Measurements from ENCODE around the gene EEF2KMT. TPM values are rescaled to one million over a fixed set of nuclear protein-coding genes. Genes with fewer than 3 reads are reported as not detected.
A peak's percentile ranks its signal among the peaks of the same experiment; 100 is the strongest.

Gene EEF2KMT
- total and polyA plus RNA-seq, 4 donors, result 4.2 to 11.4 (median 7.3) TPM

- H3K4me1 ChIP-seq (ENCODE audit: control insufficient read depth in 4 of 4, insufficient read depth in 4 of 4, low read length in 3 of 4), result no peaks in the 10 kb centered on the region
- no peak overlapping the region for H3K9ac ChIP-seq (ENCODE audit: low read depth in 1 of 2, low read length in 2 of 2)
- no peaks in the 10 kb centered on the region for H3K36me3 ChIP-seq (ENCODE audit: control insufficient read depth in 4 of 4, insufficient read depth in 3 of 4, low read depth in 1 of 4, low read length in 3 of 4)
- H3K4me3 ChIP-seq (ENCODE audit: low read depth in 1 of 3, low read length in 3 of 3), result no peak overlapping the region
- peak; percentile 58 for DNase-seq (ENCODE audit: low spot score)
- no peaks in the 10 kb centered on the region for H3K9me3 ChIP-seq (ENCODE audit: control insufficient read depth in 4 of 4, low read length in 3 of 4)
- 34% methylated on average over 11 of the region's 11 CpGs for WGBS
- TF ChIP-seq CTCF (IDR thresholded peaks at IDR 0.05; ENCODE audit: low read depth, low read length, missing input control) (peak; percentile 13), RAD21 (IDR thresholded peaks at IDR 0.05) (peak in 1 of 2 donors; percentile 57), HNF4A (conservative IDR thresholded peaks at IDR 0.05) (no peak), GABPA (IDR thresholded peaks at IDR 0.05 in 1 of 2, conservative IDR thresholded peaks at IDR 0.05 in 1 of 2) (no peak)
- no peak overlapping the region for H3K27ac ChIP-seq (ENCODE audit: low read depth in 1 of 2, low read length in 2 of 2)
- H3K27me3 ChIP-seq (ENCODE audit: control insufficient read depth in 4 of 4, insufficient read depth in 4 of 4, low read length in 3 of 4), result no peaks in the 10 kb centered on the region
Observed at GRCh38 chr16:5056352-5056751, 41.2 kb downstream of the EEF2KMT start.

GRCh38 chr16:5054876-5055865 is 42.4 kb downstream of the EEF2KMT start:
- Histone ChIP-seq H3K36me3 (ENCODE audit: control insufficient read depth in 4 of 4, insufficient read depth in 3 of 4, low read depth in 1 of 4, low read length in 3 of 4) (no peaks in the 10 kb centered on the region), H3K27me3 (ENCODE audit: control insufficient read depth in 4 of 4, insufficient read depth in 4 of 4, low read length in 3 of 4) (no peaks in the 10 kb centered on the region), H3K9ac (ENCODE audit: low read depth in 1 of 2, low read length in 2 of 2) (no peak overlapping the region), H3K9me3 (ENCODE audit: control insufficient read depth in 4 of 4, low read length in 3 of 4) (no peaks in the 10 kb centered on the region), H3K27ac (ENCODE audit: low read depth in 1 of 2, low read length in 2 of 2) (no peak overlapping the region), H3K4me1 (ENCODE audit: control insufficient read depth in 4 of 4, insufficient read depth in 4 of 4, low read length in 3 of 4) (no peaks in the 10 kb centered on the region), H3K4me3 (ENCODE audit: low read depth in 1 of 3, low read length in 3 of 3) (no peak overlapping the region)
- no peak for DNase-seq (ENCODE audit: low spot score)
- no peak for TF ChIP-seq FOXA1 (IDR thresholded peaks at IDR 0.05)
- no peak for TF ChIP-seq FOXA2 (IDR thresholded peaks at IDR 0.05)
- TF ChIP-seq RAD21 (IDR thresholded peaks at IDR 0.05), result no peak
- TF ChIP-seq TAF1 (conservative IDR thresholded peaks at IDR 0.05), result no peak
- TF ChIP-seq JUND (IDR thresholded peaks at IDR 0.05), result no peak
- no peak for TF ChIP-seq HNF4G (IDR thresholded peaks at IDR 0.05)
- no peak for TF ChIP-seq SP1 (IDR thresholded peaks at IDR 0.05)
- no peak for TF ChIP-seq YY1 (IDR thresholded peaks at IDR 0.05)
- no peak for TF ChIP-seq HNF4A (conservative IDR thresholded peaks at IDR 0.05)
- TF ChIP-seq, protein P1, sequence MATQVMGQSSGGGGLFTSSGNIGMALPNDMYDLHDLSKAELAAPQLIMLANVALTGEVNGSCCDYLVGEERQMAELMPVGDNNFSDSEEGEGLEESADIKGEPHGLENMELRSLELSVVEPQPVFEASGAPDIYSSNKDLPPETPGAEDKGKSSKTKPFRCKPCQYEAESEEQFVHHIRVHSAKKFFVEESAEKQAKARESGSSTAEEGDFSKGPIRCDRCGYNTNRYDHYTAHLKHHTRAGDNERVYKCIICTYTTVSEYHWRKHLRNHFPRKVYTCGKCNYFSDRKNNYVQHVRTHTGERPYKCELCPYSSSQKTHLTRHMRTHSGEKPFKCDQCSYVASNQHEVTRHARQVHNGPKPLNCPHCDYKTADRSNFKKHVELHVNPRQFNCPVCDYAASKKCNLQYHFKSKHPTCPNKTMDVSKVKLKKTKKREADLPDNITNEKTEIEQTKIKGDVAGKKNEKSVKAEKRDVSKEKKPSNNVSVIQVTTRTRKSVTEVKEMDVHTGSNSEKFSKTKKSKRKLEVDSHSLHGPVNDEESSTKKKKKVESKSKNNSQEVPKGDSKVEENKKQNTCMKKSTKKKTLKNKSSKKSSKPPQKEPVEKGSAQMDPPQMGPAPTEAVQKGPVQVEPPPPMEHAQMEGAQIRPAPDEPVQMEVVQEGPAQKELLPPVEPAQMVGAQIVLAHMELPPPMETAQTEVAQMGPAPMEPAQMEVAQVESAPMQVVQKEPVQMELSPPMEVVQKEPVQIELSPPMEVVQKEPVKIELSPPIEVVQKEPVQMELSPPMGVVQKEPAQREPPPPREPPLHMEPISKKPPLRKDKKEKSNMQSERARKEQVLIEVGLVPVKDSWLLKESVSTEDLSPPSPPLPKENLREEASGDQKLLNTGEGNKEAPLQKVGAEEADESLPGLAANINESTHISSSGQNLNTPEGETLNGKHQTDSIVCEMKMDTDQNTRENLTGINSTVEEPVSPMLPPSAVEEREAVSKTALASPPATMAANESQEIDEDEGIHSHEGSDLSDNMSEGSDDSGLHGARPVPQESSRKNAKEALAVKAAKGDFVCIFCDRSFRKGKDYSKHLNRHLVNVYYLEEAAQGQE (IDR thresholded peaks at IDR 0.05), result no peak
- no peak for TF ChIP-seq GABPA (IDR thresholded peaks at IDR 0.05 in 1 of 2, conservative IDR thresholded peaks at IDR 0.05 in 1 of 2)
- TF ChIP-seq CTCF (IDR thresholded peaks at IDR 0.05; ENCODE audit: low read depth, low read length, missing input control), result no peak
- no peak for TF ChIP-seq NR2F2 (IDR thresholded peaks at IDR 0.05)
- TF ChIP-seq, protein P2, sequence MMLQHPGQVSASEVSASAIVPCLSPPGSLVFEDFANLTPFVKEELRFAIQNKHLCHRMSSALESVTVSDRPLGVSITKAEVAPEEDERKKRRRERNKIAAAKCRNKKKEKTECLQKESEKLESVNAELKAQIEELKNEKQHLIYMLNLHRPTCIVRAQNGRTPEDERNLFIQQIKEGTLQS (IDR thresholded peaks at IDR 0.05), result no peak
- no peak for TF ChIP-seq EGR1 (IDR thresholded peaks at IDR 0.05; ENCODE audit: low read depth in 2 of 2)
- TF ChIP-seq, protein P3, sequence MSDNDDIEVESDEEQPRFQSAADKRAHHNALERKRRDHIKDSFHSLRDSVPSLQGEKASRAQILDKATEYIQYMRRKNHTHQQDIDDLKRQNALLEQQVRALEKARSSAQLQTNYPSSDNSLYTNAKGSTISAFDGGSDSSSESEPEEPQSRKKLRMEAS (IDR thresholded peaks at IDR 0.05), result no peak
- no peak for TF ChIP-seq RXRA (IDR thresholded peaks at IDR 0.05)
- TF ChIP-seq ZBTB33 (IDR thresholded peaks at IDR 0.05), result no peak
- WGBS, result 93% methylated on average over 16 of the region's 16 CpGs
